ENCODE measurements around the gene ZFPL1.

ZFPL1 gene

DNA sequence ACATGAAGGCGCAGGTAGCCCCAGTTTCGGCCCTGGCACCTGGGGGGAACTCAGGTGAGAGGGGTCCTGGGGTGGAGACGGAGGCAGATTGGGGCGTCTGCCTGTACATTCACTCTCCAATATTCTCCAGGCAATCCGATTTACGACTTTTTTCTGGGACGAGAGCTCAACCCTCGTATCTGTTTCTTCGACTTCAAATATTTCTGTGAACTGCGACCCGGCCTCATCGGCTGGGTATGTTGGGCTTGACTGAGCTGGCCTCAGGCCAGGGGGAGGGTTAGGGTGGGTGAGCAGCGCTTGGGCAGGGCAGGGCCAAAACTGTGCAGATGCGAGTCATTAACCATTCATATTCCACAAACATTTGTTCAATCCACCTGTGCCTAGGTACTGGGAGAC is 29.3 kb downstream of the ZFPL1 start:
- TF ChIP-seq YY1 (IDR thresholded peaks at IDR 0.05; ENCODE audit: low read depth): no peak
- no peak; the same call in 1 of the 2 replicates for TF ChIP-seq EP300 (IDR thresholded peaks at IDR 0.05; ENCODE audit: borderline replicate concordance)
- peak; percentile 39; the same call in 1 of the 2 replicates for TF ChIP-seq TCF12 (IDR thresholded peaks at IDR 0.05; ENCODE audit: low read depth)
- no peak for TF ChIP-seq RAD21 (IDR thresholded peaks at IDR 0.05; ENCODE audit: low read depth)
- peak; percentile 92 for TF ChIP-seq NFIC (IDR thresholded peaks at IDR 0.05)
- 0 out of 2 replicates have a peak, but pooled peaks have one; percentile 21 for TF ChIP-seq TEAD4 (IDR thresholded peaks at IDR 0.05)
- TF ChIP-seq, protein P1, sequence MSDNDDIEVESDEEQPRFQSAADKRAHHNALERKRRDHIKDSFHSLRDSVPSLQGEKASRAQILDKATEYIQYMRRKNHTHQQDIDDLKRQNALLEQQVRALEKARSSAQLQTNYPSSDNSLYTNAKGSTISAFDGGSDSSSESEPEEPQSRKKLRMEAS (IDR thresholded peaks at IDR 0.05): no peak

DNA sequence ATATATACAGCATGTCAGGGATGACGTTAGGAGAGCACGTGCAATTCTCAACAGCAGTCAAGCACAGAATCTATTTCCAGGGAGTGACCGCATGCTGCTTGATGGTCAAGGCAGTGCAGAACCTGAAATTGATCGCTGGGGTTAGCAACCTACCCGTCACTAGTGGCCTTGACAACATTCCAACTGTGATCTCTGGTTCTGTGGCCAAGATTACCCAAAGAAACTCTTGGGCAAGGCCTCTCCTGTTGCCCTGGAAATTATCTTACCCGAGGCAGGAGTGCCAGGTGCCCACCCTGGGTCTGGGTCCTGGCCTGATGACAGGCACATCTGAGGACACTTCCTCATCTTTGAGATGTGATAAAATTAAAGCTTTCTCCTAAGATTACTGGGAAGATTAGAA is 29.8 kb downstream of the ZFPL1 start:
- no peak for TF ChIP-seq RAD21 (IDR thresholded peaks at IDR 0.05; ENCODE audit: low read depth)
- no peak for TF ChIP-seq FOXM1 (IDR thresholded peaks at IDR 0.05; ENCODE audit: borderline replicate concordance, low read depth)
- no peak for TF ChIP-seq YY1 (IDR thresholded peaks at IDR 0.05; ENCODE audit: low read depth)
- TF ChIP-seq, protein P2, sequence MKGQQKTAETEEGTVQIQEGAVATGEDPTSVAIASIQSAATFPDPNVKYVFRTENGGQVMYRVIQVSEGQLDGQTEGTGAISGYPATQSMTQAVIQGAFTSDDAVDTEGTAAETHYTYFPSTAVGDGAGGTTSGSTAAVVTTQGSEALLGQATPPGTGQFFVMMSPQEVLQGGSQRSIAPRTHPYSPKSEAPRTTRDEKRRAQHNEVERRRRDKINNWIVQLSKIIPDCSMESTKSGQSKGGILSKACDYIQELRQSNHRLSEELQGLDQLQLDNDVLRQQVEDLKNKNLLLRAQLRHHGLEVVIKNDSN (IDR thresholded peaks at IDR 0.05): no peak
- TF ChIP-seq, protein P1 (IDR thresholded peaks at IDR 0.05): peak; percentile 45; the same call in 1 of the 2 replicates
- no peak for TF ChIP-seq TCF12 (IDR thresholded peaks at IDR 0.05; ENCODE audit: low read depth)
- no peak for TF ChIP-seq TAF1 (IDR thresholded peaks at IDR 0.05; ENCODE audit: low read depth)

DNA sequence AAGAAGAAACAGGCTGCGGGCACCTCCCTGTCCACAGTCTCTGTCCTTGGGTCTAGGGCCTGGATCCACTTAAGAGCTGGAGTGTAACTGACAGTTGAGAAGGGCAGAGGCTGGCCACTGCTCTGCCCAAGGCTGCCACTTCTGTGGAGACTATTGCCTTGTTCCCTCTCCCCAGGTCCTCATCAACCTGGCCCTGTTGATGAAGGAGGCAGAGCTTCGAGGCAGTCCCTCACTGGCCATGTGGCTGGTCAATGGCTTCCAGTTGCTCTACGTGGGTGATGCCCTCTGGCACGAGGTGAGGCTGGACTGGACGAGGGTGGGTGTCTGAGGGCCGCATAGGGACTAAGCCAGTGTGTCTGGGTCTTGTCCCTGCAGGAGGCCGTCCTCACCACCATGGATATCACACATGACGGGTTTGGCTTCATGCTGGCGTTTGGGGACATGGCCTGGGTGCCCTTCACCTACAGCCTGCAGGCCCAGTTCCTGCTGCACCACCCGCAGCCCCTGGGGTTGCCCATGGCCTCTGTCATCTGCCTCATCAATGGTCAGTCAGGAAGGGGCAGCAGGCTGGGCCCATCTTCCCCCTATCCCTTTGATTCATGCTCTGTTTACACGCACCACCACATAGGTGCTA is 30.6 kb downstream of the ZFPL1 start:
- no peak for TF ChIP-seq CREB1 (IDR thresholded peaks at IDR 0.05; ENCODE audit: low read depth)
- TF ChIP-seq, protein P1 (IDR thresholded peaks at IDR 0.05): no peak
- TF ChIP-seq ZBTB7A (IDR thresholded peaks at IDR 0.05; ENCODE audit: low read depth): no peak
- TF ChIP-seq YY1 (IDR thresholded peaks at IDR 0.05; ENCODE audit: low read depth): no peak
- TF ChIP-seq FOXM1 (IDR thresholded peaks at IDR 0.05; ENCODE audit: borderline replicate concordance, low read depth): no peak
- TF ChIP-seq NFIC (IDR thresholded peaks at IDR 0.05): no peak
- TF ChIP-seq RAD21 (IDR thresholded peaks at IDR 0.05; ENCODE audit: low read depth): no peak
- TF ChIP-seq, protein P3, sequence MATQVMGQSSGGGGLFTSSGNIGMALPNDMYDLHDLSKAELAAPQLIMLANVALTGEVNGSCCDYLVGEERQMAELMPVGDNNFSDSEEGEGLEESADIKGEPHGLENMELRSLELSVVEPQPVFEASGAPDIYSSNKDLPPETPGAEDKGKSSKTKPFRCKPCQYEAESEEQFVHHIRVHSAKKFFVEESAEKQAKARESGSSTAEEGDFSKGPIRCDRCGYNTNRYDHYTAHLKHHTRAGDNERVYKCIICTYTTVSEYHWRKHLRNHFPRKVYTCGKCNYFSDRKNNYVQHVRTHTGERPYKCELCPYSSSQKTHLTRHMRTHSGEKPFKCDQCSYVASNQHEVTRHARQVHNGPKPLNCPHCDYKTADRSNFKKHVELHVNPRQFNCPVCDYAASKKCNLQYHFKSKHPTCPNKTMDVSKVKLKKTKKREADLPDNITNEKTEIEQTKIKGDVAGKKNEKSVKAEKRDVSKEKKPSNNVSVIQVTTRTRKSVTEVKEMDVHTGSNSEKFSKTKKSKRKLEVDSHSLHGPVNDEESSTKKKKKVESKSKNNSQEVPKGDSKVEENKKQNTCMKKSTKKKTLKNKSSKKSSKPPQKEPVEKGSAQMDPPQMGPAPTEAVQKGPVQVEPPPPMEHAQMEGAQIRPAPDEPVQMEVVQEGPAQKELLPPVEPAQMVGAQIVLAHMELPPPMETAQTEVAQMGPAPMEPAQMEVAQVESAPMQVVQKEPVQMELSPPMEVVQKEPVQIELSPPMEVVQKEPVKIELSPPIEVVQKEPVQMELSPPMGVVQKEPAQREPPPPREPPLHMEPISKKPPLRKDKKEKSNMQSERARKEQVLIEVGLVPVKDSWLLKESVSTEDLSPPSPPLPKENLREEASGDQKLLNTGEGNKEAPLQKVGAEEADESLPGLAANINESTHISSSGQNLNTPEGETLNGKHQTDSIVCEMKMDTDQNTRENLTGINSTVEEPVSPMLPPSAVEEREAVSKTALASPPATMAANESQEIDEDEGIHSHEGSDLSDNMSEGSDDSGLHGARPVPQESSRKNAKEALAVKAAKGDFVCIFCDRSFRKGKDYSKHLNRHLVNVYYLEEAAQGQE (IDR thresholded peaks at IDR 0.05; ENCODE audit: low read depth): no peak
- TF ChIP-seq, protein P2 (IDR thresholded peaks at IDR 0.05): no peak
- TF ChIP-seq TCF12 (IDR thresholded peaks at IDR 0.05; ENCODE audit: low read depth): no peak
- TF ChIP-seq CEBPB (IDR thresholded peaks at IDR 0.05): no peak

DNA sequence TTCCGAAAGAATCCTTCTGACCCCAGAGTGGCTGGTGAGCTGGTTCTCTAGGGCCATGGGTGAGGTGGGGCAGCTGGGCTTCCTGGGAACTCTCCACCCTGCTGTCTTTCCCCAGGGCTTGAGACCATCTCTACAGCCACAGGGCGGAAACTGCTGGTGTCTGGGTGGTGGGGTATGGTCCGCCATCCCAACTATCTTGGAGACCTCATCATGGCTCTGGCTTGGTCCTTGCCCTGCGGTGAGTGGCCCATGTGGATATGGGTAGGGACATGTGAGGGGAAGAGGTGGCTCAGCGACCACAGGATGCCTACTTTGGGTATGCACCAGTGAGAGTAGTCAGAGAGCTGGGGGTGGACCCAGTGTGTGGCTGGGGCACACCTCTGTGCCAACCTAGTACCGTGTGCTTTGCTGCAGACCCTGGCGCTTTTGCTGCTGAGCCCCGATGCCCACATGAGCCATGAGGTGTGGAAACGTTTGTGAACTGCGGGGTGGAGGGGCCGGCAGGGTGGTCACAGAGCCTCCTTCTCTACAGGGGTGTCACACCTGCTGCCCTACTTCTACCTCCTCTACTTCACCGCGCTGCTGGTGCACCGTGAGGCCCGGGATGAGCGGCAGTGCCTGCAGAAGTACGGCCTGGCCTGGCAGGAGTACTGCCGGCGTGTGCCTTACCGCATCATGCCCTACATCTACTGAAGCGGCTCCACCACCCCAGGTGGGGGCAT is 31.5 kb downstream of the ZFPL1 start:
- no peak for TF ChIP-seq CEBPB (IDR thresholded peaks at IDR 0.05)

DNA sequence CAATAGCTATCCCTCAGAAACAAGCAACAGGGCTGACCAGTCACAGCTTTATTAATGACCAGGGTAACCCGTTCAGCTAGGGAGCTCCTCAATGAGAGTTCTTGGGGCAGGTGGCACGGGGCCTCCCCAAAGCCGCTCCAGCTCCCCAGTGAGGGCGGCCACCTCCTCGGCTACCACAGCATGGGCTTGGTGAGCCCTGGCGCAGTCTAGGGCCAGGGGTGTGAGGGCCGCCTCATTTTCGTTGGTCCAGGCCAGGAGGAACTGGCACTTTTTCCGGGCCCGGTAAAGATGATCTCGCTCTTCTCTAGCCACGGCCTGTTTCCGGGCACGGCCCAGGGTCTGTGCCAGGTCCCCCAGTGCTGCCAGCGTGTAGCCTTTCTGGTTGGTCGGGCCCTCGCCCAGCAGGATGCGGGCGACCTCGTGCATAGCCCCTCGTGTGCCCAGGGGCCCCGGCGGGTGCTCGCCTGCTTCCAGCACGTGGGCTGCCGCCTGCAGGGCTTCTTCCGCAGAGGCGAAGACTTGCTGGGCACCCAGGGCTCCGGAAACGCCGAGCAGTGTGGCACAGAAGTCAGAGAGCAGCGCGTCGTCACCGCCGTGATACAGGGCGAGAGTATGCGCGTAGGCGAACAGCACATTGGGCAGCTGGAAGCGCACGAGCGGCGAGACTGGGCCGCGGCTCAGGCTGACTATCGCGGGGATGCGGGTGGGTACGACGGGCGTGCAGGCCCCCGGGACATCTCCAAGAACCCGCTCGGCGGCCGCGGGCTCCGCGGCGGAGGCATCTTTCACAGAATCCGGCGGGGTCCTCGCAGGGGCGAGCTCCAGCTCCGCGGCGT is 32.6 kb downstream of the ZFPL1 start:
- TF ChIP-seq NFIC (IDR thresholded peaks at IDR 0.05) (peak; percentile 45; the same call in 1 of the 2 replicates), FOXM1 (IDR thresholded peaks at IDR 0.05; ENCODE audit: borderline replicate concordance, low read depth) (no peak), EGR1 (IDR thresholded peaks at IDR 0.05) (no peak), TAF1 (IDR thresholded peaks at IDR 0.05; ENCODE audit: low read depth) (no peak), ZBTB7A (IDR thresholded peaks at IDR 0.05; ENCODE audit: low read depth) (peak; percentile 57; the same call in 1 of the 2 replicates), TEAD4 (IDR thresholded peaks at IDR 0.05) (no peak; the same call in 1 of the 2 replicates), CEBPB (IDR thresholded peaks at IDR 0.05) (no peak), EP300 (IDR thresholded peaks at IDR 0.05; ENCODE audit: borderline replicate concordance) (no peak), TCF12 (IDR thresholded peaks at IDR 0.05; ENCODE audit: low read depth) (0 out of 2 replicates have a peak, but pooled peaks have one; percentile 17), YY1 (IDR thresholded peaks at IDR 0.05; ENCODE audit: low read depth) (no peak), RAD21 (IDR thresholded peaks at IDR 0.05; ENCODE audit: low read depth) (no peak), CREB1 (IDR thresholded peaks at IDR 0.05; ENCODE audit: low read depth) (0 out of 2 replicates have a peak, but pooled peaks have one; percentile 7)
- TF ChIP-seq, protein P3 (IDR thresholded peaks at IDR 0.05; ENCODE audit: low read depth): no peak
- TF ChIP-seq, protein P1 (IDR thresholded peaks at IDR 0.05): peak; percentile 98
- TF ChIP-seq, protein P2 (IDR thresholded peaks at IDR 0.05): peak; percentile 50; the same call in 1 of the 2 replicates
